ENCODE data around the gene REG1A.

Gene REG1A

GRCh38 chr2:79129260-79129659, 9.0 kb downstream of the REG1A start:
- 95% methylated on average over 6 of the region's 6 CpGs for WGBS
- no peak overlapping the region for H3K27ac ChIP-seq (ENCODE audit: low read depth, low read length)

DNA sequence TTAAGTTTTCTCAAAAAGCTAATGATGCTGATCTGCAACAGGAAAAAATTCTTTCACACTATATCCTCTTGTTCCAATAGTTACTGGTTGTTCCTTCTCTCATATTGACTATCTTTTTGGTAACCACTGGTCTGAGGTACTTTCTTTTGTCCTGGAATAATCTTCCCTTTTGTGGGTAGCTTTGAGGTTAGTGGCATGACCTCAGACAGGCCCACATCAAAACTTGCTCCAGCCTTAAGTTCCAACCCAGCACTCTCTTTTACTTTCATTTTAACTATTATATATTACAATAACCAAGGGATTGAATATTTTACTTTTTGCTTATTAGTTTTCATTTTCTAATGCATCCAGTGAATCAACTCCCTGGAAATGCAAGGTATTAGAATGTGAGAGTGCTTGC, 9.5 kb downstream of the REG1A start:
- no peaks in the 10 kb centered on the region for H3K36me3 ChIP-seq (ENCODE audit: insufficient read depth, low read length)
- H3K9ac ChIP-seq (ENCODE audit: low read depth, low read length), result no peak overlapping the region
- H3K4me1 ChIP-seq (ENCODE audit: insufficient read depth, low read length), result no peaks in the 10 kb centered on the region
- H3K9me3 ChIP-seq (ENCODE audit: insufficient read depth, low read depth, low read length), result no peaks in the 10 kb centered on the region
- no peak overlapping the region for H3K4me3 ChIP-seq (ENCODE audit: low read length)
- no peak overlapping the region for H3K27ac ChIP-seq (ENCODE audit: low read depth, low read length)
- no peaks in the 10 kb centered on the region for H3K27me3 ChIP-seq (ENCODE audit: insufficient read depth, low read length)

More at GRCh38 chr2:79129260-79129659, 9.0 kb downstream of the REG1A start:
- Histone ChIP-seq H3K36me3 (ENCODE audit: insufficient read depth, low read length) (no peaks in the 10 kb centered on the region), H3K9ac (ENCODE audit: low read depth, low read length) (no peak overlapping the region), H3K4me3 (ENCODE audit: low read length) (no peak overlapping the region), H3K4me1 (ENCODE audit: insufficient read depth, low read length) (no peaks in the 10 kb centered on the region), H3K27me3 (ENCODE audit: insufficient read depth, low read length) (no peaks in the 10 kb centered on the region), H3K9me3 (ENCODE audit: insufficient read depth, low read depth, low read length) (no peaks in the 10 kb centered on the region)

DNA sequence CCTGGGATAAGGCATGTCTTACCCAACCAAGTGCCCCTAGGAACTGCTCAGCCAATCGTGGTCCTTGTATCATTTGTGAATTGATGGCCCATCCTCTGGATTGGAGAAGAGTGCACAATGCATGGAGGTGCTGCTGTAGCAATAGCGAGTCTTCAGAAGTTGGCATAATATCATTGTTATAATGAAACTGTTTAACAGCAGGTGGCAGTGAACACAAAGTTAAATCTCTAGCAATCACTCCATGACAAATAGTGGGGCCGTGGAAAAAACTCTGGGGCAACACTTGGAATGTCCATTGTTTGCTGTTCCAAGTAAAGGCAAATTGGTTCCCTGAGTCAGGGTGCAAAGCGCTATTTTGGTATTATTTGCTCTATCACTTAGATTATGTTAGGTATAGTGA, 11.4 kb downstream of the REG1A start:
- 90% methylated on average over 4 of the region's 4 CpGs for WGBS
- no peaks in the 10 kb centered on the region for H3K27me3 ChIP-seq (ENCODE audit: insufficient read depth, low read length)
- no peak overlapping the region for H3K9ac ChIP-seq (ENCODE audit: low read depth, low read length)
- no peaks in the 10 kb centered on the region for H3K9me3 ChIP-seq (ENCODE audit: insufficient read depth, low read depth, low read length)
- H3K4me3 ChIP-seq (ENCODE audit: low read length), result no peak overlapping the region
- H3K4me1 ChIP-seq (ENCODE audit: insufficient read depth, low read length), result no peaks in the 10 kb centered on the region
- H3K36me3 ChIP-seq (ENCODE audit: insufficient read depth, low read length), result no peaks in the 10 kb centered on the region
- H3K27ac ChIP-seq (ENCODE audit: low read depth, low read length), result no peak overlapping the region

DNA sequence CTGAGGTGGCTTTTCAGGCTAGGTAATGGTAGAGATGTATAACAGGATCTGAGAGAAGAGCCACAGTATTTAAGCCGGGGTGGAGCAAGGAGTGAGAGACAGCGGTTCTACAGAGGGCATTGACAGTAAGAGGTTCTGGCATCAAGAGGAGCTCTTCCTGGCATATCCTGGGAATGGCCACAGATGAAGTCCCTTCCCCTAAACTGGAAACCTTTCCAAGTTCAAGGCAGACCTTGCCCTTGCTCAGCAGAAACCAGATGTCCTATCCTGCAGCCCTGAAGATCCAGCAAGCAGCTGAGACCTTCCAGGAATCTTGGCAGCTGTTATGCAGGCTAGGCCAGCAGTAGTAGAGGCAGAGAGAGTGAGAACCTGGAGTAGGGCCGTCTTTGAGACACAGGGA, 18.1 kb downstream of the REG1A start:
- H3K36me3 ChIP-seq (ENCODE audit: insufficient read depth, low read length), result no peaks in the 10 kb centered on the region
- H3K4me3 ChIP-seq (ENCODE audit: low read length), result no peak overlapping the region
- no peaks in the 10 kb centered on the region for H3K9me3 ChIP-seq (ENCODE audit: insufficient read depth, low read depth, low read length)
- 90% methylated on average over 3 of the region's 3 CpGs for WGBS
- H3K27me3 ChIP-seq (ENCODE audit: insufficient read depth, low read length), result no peaks in the 10 kb centered on the region
- H3K4me1 ChIP-seq (ENCODE audit: insufficient read depth, low read length), result no peaks in the 10 kb centered on the region
- H3K27ac ChIP-seq (ENCODE audit: low read depth, low read length), result no peak overlapping the region
- no peak overlapping the region for H3K9ac ChIP-seq (ENCODE audit: low read depth, low read length)

DNA sequence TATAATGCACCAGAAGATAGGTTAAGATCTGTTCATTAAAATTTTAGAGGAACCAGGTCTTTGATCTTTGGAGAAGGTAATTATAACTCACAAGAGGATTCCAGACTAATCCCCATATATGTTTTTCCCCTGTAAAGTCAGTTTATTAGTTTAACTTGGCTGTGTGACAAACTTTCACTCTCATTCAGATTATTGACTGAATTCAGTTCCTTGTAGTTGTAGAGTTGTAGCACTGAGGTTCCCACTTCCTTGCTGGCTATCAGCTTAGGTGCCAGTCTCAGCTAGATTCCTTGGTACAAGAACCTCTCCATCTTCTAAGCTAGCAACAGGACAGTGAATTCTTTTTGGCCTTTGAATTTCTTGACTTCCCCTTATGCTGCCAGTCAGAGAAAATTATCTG, 19.1 kb downstream of the REG1A start:
- no peaks in the 10 kb centered on the region for H3K4me1 ChIP-seq (ENCODE audit: insufficient read depth, low read length)
- no peak overlapping the region for H3K9ac ChIP-seq (ENCODE audit: low read depth, low read length)
- H3K27ac ChIP-seq (ENCODE audit: low read depth, low read length), result no peak overlapping the region
- H3K36me3 ChIP-seq (ENCODE audit: insufficient read depth, low read length), result no peaks in the 10 kb centered on the region
- no peaks in the 10 kb centered on the region for H3K27me3 ChIP-seq (ENCODE audit: insufficient read depth, low read length)
- H3K9me3 ChIP-seq (ENCODE audit: insufficient read depth, low read depth, low read length), result no peaks in the 10 kb centered on the region
- no peak overlapping the region for H3K4me3 ChIP-seq (ENCODE audit: low read length)

DNA sequence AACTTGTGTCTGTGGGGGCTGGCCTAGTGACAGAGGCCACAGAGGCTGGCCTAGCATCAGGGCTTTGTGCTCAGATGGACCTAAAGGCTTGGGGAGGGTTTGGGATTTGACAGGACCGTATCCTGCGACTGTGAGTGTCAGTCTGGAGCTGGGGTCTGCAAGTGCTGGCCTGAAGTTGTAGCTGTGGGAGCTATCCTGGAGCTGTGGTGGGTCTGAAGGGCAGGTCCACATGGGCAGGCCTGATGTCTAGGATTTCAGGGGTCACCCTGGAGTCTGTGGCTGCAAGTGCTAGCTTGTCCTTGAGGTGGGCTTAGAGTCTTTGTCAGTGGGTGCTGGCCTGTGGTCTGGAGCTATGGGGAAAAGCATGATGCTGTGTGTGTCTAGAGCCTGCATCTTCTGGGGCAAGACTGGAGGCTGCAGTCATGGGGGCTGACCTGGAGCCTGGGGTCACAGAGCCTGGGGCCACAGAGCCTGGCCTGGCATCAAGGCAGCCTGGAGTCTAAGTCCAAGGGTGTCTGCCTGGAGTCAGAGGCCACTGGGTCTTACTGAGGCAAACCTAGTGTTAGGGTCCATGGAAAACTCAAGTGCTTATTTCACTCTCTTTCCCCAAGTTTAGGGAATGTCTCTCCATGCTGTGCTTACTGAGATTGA, 35.7 kb downstream of the REG1A start:
- H3K4me3 ChIP-seq (ENCODE audit: low read length), result no peak overlapping the region
- WGBS, result 94% methylated on average over 2 of the region's 2 CpGs
- H3K4me1 ChIP-seq (ENCODE audit: insufficient read depth, low read length), result no peaks in the 10 kb centered on the region
- no peaks in the 10 kb centered on the region for H3K9me3 ChIP-seq (ENCODE audit: insufficient read depth, low read depth, low read length)
- no peak overlapping the region for H3K9ac ChIP-seq (ENCODE audit: low read depth, low read length)
- H3K27ac ChIP-seq (ENCODE audit: low read depth, low read length), result no peak overlapping the region
- H3K36me3 ChIP-seq (ENCODE audit: insufficient read depth, low read length), result no peaks in the 10 kb centered on the region
- no peaks in the 10 kb centered on the region for H3K27me3 ChIP-seq (ENCODE audit: insufficient read depth, low read length)

DNA sequence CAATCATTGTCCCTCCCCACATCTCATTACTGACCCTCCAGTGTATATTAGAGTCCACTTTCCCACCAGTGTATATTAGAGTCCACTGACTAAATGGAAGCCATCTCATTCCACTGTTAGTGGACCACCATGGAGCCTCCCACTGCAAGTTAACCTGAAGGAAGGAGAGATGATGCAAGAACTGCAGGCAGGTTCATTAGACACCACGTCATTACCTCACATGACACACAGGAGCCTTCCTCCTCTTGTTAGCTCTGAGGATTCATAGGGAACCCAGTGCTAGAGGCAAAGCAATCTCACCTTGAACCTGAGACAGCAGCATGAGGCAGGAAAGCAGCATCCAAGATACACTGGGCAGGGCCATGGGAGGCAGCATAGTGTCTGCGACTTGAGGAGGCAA, 38.7 kb downstream of the REG1A start:
- Histone ChIP-seq H3K4me1 (ENCODE audit: insufficient read depth, low read length) (no peaks in the 10 kb centered on the region), H3K9ac (ENCODE audit: low read depth, low read length) (no peak overlapping the region), H3K9me3 (ENCODE audit: insufficient read depth, low read depth, low read length) (no peaks in the 10 kb centered on the region), H3K27ac (ENCODE audit: low read depth, low read length) (no peak overlapping the region), H3K4me3 (ENCODE audit: low read length) (no peak overlapping the region), H3K27me3 (ENCODE audit: insufficient read depth, low read length) (no peaks in the 10 kb centered on the region), H3K36me3 (ENCODE audit: insufficient read depth, low read length) (no peaks in the 10 kb centered on the region)
- WGBS, result 91% methylated on average over 2 of the region's 2 CpGs

GRCh38 chr2:79159653-79160052, 39.4 kb downstream of the REG1A start, which contains the start of gene REG3A:
TSS of gene REG3A (minus strand) at chr2:79159753. CDS start at chr2:79159405, 348 bp downstream.
- Histone ChIP-seq H3K9ac (ENCODE audit: low read depth, low read length) (no peak within 1 kb of the TSS), H3K27ac (ENCODE audit: low read depth, low read length) (no peak within 1 kb of the TSS), H3K27me3 (ENCODE audit: insufficient read depth, low read length) (no peaks in the 10 kb centered on the region), H3K4me3 (ENCODE audit: low read length) (no peak within 1 kb of the TSS), H3K9me3 (ENCODE audit: insufficient read depth, low read depth, low read length) (no peaks in the 10 kb centered on the region), H3K36me3 (ENCODE audit: insufficient read depth, low read length) (no peaks in the 10 kb centered on the region), H3K4me1 (ENCODE audit: insufficient read depth, low read length) (no peaks in the 10 kb centered on the region)

DNA sequence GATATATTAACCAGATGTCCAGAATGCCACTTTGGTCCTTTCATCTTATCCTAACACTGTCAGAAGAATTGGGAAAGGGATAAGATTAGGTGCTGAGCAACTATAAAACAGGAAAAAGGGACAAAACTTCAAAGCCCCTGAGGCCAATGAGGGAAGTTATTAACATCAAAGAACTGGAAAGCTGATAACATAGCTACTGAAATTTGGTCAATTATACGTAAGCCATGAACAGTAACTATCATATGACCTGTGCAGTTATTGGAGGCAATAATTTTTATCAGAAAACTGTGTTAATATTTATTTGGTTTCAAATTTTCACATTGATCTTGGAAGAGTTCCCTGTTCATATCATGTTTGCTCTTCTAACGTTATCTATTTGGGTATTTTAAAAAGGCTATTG, 41.8 kb downstream of the REG1A start:
- no peaks in the 10 kb centered on the region for H3K4me1 ChIP-seq (ENCODE audit: insufficient read depth, low read length)
- no peak overlapping the region for H3K4me3 ChIP-seq (ENCODE audit: low read length)
- H3K27me3 ChIP-seq (ENCODE audit: insufficient read depth, low read length), result no peaks in the 10 kb centered on the region
- H3K36me3 ChIP-seq (ENCODE audit: insufficient read depth, low read length), result no peaks in the 10 kb centered on the region
- no peak overlapping the region for H3K9ac ChIP-seq (ENCODE audit: low read depth, low read length)
- H3K9me3 ChIP-seq (ENCODE audit: insufficient read depth, low read depth, low read length), result no peaks in the 10 kb centered on the region
- no peak overlapping the region for H3K27ac ChIP-seq (ENCODE audit: low read depth, low read length)
- WGBS, result 80% methylated on average over 2 of the region's 2 CpGs

- no CpG with 5 or more reads among the region's 1 CpG for WGBS
- no peaks in the 10 kb centered on the region for H3K9me3 ChIP-seq (ENCODE audit: insufficient read depth, low read depth, low read length)
- no peaks in the 10 kb centered on the region for H3K4me1 ChIP-seq (ENCODE audit: insufficient read depth, low read length)
- H3K4me3 ChIP-seq (ENCODE audit: low read length), result no peak overlapping the region
- no peak overlapping the region for H3K9ac ChIP-seq (ENCODE audit: low read depth, low read length)
- H3K27me3 ChIP-seq (ENCODE audit: insufficient read depth, low read length), result no peaks in the 10 kb centered on the region
- H3K27ac ChIP-seq (ENCODE audit: low read depth, low read length), result no peak overlapping the region
- no peaks in the 10 kb centered on the region for H3K36me3 ChIP-seq (ENCODE audit: insufficient read depth, low read length)
Measured at GRCh38 chr2:79162801-79163200, 42.5 kb downstream of the REG1A start.

- Histone ChIP-seq H3K9ac (ENCODE audit: low read depth, low read length) (no peak overlapping the region), H3K4me1 (ENCODE audit: insufficient read depth, low read length) (no peaks in the 10 kb centered on the region), H3K27ac (ENCODE audit: low read depth, low read length) (no peak overlapping the region), H3K4me3 (ENCODE audit: low read length) (no peak overlapping the region), H3K9me3 (ENCODE audit: insufficient read depth, low read depth, low read length) (no peaks in the 10 kb centered on the region), H3K27me3 (ENCODE audit: insufficient read depth, low read length) (no peaks in the 10 kb centered on the region), H3K36me3 (ENCODE audit: insufficient read depth, low read length) (no peaks in the 10 kb centered on the region)
- 98% methylated on average over 2 of the region's 2 CpGs for WGBS
Measured at GRCh38 chr2:79171348-79171958, 51.2 kb downstream of the REG1A start.
